ENCODE measurements around the gene NUDT22.

- TF ChIP-seq CTCF (IDR thresholded peaks at IDR 0.05; ENCODE audit: insufficient read depth, low read length, poor library complexity, severe bottlenecking) (no peak), EZH2phosphoT487 (conservative IDR thresholded peaks at IDR 0.05; ENCODE audit: low read length) (no peak)
Measured at GRCh38 chr11:64208086-64208795, 17.8 kb upstream of the NUDT22 start.
